Measurements from ENCODE around the gene DTHD1. TPM values are rescaled to one million over a fixed set of nuclear protein-coding genes. Genes with fewer than 3 reads are reported as not detected.

DTHD1 gene
- total RNA-seq, 2 experiments from 2014 or later, result 1.7 to 2.9 TPM

DNA sequence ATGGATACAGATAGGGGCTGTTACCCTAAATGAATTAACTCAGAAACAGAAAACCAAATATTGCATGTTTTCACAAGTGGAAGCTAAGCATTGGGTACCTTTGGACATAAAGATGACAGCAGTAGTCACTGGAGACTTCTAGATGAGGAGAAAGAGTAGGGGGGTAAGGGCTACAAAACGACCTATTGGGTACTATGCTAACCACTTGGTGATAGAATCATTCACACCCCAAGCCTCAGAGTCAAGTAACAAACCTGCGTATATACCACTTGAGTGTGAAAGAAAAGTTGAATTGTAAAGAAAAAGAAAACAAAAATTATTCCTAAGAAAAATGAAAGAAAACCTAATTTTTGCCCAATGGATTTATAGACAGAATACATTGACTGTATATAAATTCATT is 29.4 kb upstream of the DTHD1 start:
- DNase-seq (no peak), ATAC-seq (no peak)
- peak overlapping the region; percentile 26 for H3K27ac Mint-ChIP-seq
- H3K4me1 Mint-ChIP-seq, result peaks cover 66% of the 10 kb centered on the region
- H3K9me3 Mint-ChIP-seq (ENCODE audit: low read depth), result no peaks in the 10 kb centered on the region
- peaks cover 10% of the 10 kb centered on the region for H3K36me3 Mint-ChIP-seq
- CTCF ChIA-PET, result interaction anchor here (0.6 to 5.2 kb wide), 6 partner anchors 8 to 1137 kb away, joined by 3 to 38 read pairs (median 4); partner anchors contain the start of gene ARAP2
- H3K4me3 Mint-ChIP-seq, result no peak overlapping the region
- no peaks in the 10 kb centered on the region for H3K27me3 Mint-ChIP-seq

- H3K9me3 Mint-ChIP-seq (ENCODE audit: low read depth), result no peaks in the 10 kb centered on the region
- H3K4me1 Mint-ChIP-seq, result peaks cover 60% of the 10 kb centered on the region
These were observed 27.0 kb upstream of the DTHD1 start for GRCh38 chr4:36254371-36254770.

DNA sequence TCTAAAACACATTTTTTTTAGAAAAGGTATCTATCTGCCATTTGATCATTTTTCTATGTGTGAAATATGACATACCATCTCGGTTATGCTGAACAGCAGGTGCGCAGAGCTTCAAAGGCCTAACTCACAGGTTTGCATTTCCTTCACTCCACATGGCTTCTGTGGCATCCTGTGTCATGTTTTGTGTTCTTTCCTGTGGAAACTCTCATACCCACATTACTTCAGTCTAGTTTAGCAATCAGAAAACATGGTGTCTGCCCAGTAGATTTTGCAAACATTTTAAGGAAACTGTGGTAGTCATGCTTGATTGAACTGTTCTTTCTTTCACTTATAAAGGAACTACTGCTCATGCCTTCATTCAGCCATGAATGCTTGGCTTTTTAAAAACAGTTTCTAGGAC is 25.8 kb upstream of the DTHD1 start:
- peak; percentile 84 for ATAC-seq
- peaks cover 8% of the 10 kb centered on the region for H3K36me3 Mint-ChIP-seq
- DNase-seq, result peak; percentile 81
- H3K4me1 Mint-ChIP-seq, result peaks cover 52% of the 10 kb centered on the region
- no peaks in the 10 kb centered on the region for H3K9me3 Mint-ChIP-seq (ENCODE audit: low read depth)
- CTCF ChIA-PET, result interaction anchor here (2.5 to 5.2 kb wide), 3 partner anchors 12 to 144 kb away, joined by 10 to 38 read pairs (median 12); partner anchors contain the start of gene ARAP2
- peak overlapping the region; percentile 94 for H3K27ac Mint-ChIP-seq
- no peaks in the 10 kb centered on the region for H3K27me3 Mint-ChIP-seq
- H3K4me3 Mint-ChIP-seq, result peak overlapping the region; percentile 53

More at GRCh38 chr4:36254371-36254770, 27.0 kb upstream of the DTHD1 start:
- Mint-ChIP-seq H3K27ac (no peak overlapping the region), H3K4me3 (no peak overlapping the region), H3K36me3 (peaks cover 8% of the 10 kb centered on the region), H3K27me3 (no peaks in the 10 kb centered on the region)
- CTCF ChIA-PET, result interaction anchor here (0.7 to 5.2 kb wide), 7 partner anchors 10 to 145 kb away, joined by 3 to 38 read pairs (median 7); partner anchors contain the start of gene ARAP2
- no peak for DNase-seq
- ATAC-seq, result no peak

- CTCF ChIA-PET, result interaction anchor here (0.8 to 2.6 kb wide), 5 partner anchors 12 to 143 kb away, joined by 3 to 12 read pairs (median 6); no protein-coding TSS in a partner anchor
- Mint-ChIP-seq H3K9me3 (ENCODE audit: low read depth) (no peaks in the 10 kb centered on the region), H3K4me1 (peaks cover 47% of the 10 kb centered on the region), H3K4me3 (peak overlapping the region; percentile 65), H3K36me3 (peaks cover 8% of the 10 kb centered on the region), H3K27ac (peak overlapping the region; percentile 94), H3K27me3 (no peaks in the 10 kb centered on the region)
- ATAC-seq (peak; percentile 46), DNase-seq (peak; percentile 54)
These were observed 25.0 kb upstream of the DTHD1 start for GRCh38 chr4:36256398-36256891.

GRCh38 chr4:36260731-36261130 is 20.7 kb upstream of the DTHD1 start:
- H3K36me3 Mint-ChIP-seq, result peaks cover 6% of the 10 kb centered on the region
- ATAC-seq, result no peak
- CTCF ChIA-PET, result interaction anchor here (1.1 to 3.6 kb wide), 2 partner anchors 7 to 9 kb away, joined by 4 to 15 read pairs; no protein-coding TSS in a partner anchor
- peaks cover 24% of the 10 kb centered on the region for H3K4me1 Mint-ChIP-seq
- H3K27ac Mint-ChIP-seq, result no peak overlapping the region
- H3K27me3 Mint-ChIP-seq, result no peaks in the 10 kb centered on the region
- DNase-seq, result no peak
- no peaks in the 10 kb centered on the region for H3K9me3 Mint-ChIP-seq (ENCODE audit: low read depth)
- H3K4me3 Mint-ChIP-seq, result no peak overlapping the region

- DNase-seq (no peak), ATAC-seq (no peak)
- CTCF ChIA-PET, result interaction anchor here (0.7 to 1.3 kb wide), 2 partner anchors 17 to 76 kb away, joined by 3 to 5 read pairs; partner anchors contain the start of gene DTHD1
- no peaks in the 10 kb centered on the region for H3K9me3 Mint-ChIP-seq (ENCODE audit: low read depth)
- H3K4me1 Mint-ChIP-seq, result peaks cover 41% of the 10 kb centered on the region
- H3K27ac Mint-ChIP-seq, result no peak overlapping the region
- H3K27me3 Mint-ChIP-seq, result no peaks in the 10 kb centered on the region
- H3K36me3 Mint-ChIP-seq, result peaks cover 8% of the 10 kb centered on the region
- H3K4me3 Mint-ChIP-seq, result no peak overlapping the region
These were observed 17.1 kb upstream of the DTHD1 start for GRCh38 chr4:36264207-36264826.

- peaks cover 48% of the 10 kb centered on the region for H3K4me1 Mint-ChIP-seq
- peaks cover 8% of the 10 kb centered on the region for H3K36me3 Mint-ChIP-seq
These were observed 13.7 kb upstream of the DTHD1 start for GRCh38 chr4:36267486-36268268.

GRCh38 chr4:36269101-36269500 is 12.3 kb upstream of the DTHD1 start:
- Mint-ChIP-seq H3K9me3 (ENCODE audit: low read depth) (no peaks in the 10 kb centered on the region), H3K36me3 (peaks cover 8% of the 10 kb centered on the region), H3K27me3 (no peaks in the 10 kb centered on the region), H3K4me1 (peaks cover 46% of the 10 kb centered on the region), H3K27ac (peak overlapping the region; percentile 81), H3K4me3 (no peak overlapping the region)
- peak; percentile 82 for DNase-seq
- CTCF ChIA-PET, result interaction anchor here (1.1 to 3.6 kb wide), 6 partner anchors 8 to 56 kb away, joined by 3 to 18 read pairs (median 4); partner anchors contain the start of gene ARAP2
- peak; percentile 97 for ATAC-seq

More at GRCh38 chr4:36267486-36268268, 13.7 kb upstream of the DTHD1 start:
- no peaks in the 10 kb centered on the region for H3K27me3 Mint-ChIP-seq
- H3K4me3 Mint-ChIP-seq, result no peak overlapping the region
- CTCF ChIA-PET, result interaction anchor here (0.7 to 3.6 kb wide), 7 partner anchors 9 to 132 kb away, joined by 3 to 18 read pairs (median 3); partner anchors contain the start of gene ARAP2
- peak; percentile 16 for ATAC-seq
- no peaks in the 10 kb centered on the region for H3K9me3 Mint-ChIP-seq (ENCODE audit: low read depth)
- peak overlapping the region; percentile 81 for H3K27ac Mint-ChIP-seq
- DNase-seq, result no peak

- Mint-ChIP-seq H3K4me3 (no peak overlapping the region), H3K36me3 (peaks cover 11% of the 10 kb centered on the region), H3K9me3 (ENCODE audit: low read depth) (no peaks in the 10 kb centered on the region), H3K27me3 (no peaks in the 10 kb centered on the region), H3K4me1 (peaks cover 41% of the 10 kb centered on the region), H3K27ac (peak overlapping the region; percentile 81)
- CTCF ChIA-PET, result interaction anchor here (0.7 to 3.6 kb wide), 5 partner anchors 8 to 17 kb away, joined by 3 to 15 read pairs (median 3); no protein-coding TSS in a partner anchor
- ATAC-seq (peak; percentile 6), DNase-seq (no peak)
These were observed 11.8 kb upstream of the DTHD1 start for GRCh38 chr4:36269533-36270173.

DNA sequence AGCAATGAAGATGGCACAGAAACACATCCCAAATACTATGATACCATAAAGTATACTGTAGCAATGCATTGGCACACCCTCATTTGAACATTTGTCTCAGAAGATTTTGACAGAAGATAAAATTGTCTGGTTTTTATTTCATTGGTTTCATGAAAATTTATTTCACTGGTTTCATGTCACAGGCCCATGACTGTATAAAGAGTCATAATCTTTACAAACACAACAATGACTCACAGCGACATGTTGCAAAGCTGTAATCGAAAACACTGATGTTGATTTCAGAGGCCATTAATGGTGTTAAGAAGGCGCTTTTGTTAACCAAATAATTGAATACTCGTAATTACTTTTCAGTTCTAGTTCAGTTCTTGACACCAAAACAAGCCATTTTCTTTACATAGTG is 8.1 kb upstream of the DTHD1 start:
- DNase-seq, result no peak
- Mint-ChIP-seq H3K27me3 (no peaks in the 10 kb centered on the region), H3K36me3 (peaks cover 5% of the 10 kb centered on the region), H3K4me3 (no peak overlapping the region), H3K9me3 (ENCODE audit: low read depth) (no peaks in the 10 kb centered on the region), H3K4me1 (peaks cover 28% of the 10 kb centered on the region), H3K27ac (no peak overlapping the region)
- ATAC-seq, result no peak
- CTCF ChIA-PET, result no interaction called here

- Mint-ChIP-seq H3K36me3 (peaks cover 5% of the 10 kb centered on the region), H3K27me3 (no peaks in the 10 kb centered on the region), H3K27ac (no peak overlapping the region), H3K4me1 (peaks cover 28% of the 10 kb centered on the region), H3K4me3 (no peak overlapping the region), H3K9me3 (ENCODE audit: low read depth) (no peaks in the 10 kb centered on the region)
- DNase-seq, result no peak
- ATAC-seq, result no peak
- CTCF ChIA-PET, result no interaction called here
These were observed 7.3 kb upstream of the DTHD1 start for GRCh38 chr4:36274158-36274557.

- ATAC-seq (no peak), DNase-seq (no peak)
- CTCF ChIA-PET, result interaction anchor here (1.7 kb wide), 2 partner anchors 10 to 33 kb away, joined by 6 to 7 read pairs; partner anchors contain the start of gene ARAP2
- no peaks in the 10 kb centered on the region for H3K27me3 Mint-ChIP-seq
- H3K27ac Mint-ChIP-seq, result peak overlapping the region; percentile 38
- H3K36me3 Mint-ChIP-seq, result peaks cover 11% of the 10 kb centered on the region
- no peak overlapping the region for H3K4me3 Mint-ChIP-seq
- H3K4me1 Mint-ChIP-seq, result peaks cover 52% of the 10 kb centered on the region
- H3K9me3 Mint-ChIP-seq (ENCODE audit: low read depth), result no peaks in the 10 kb centered on the region
These were observed 3.9 kb upstream of the DTHD1 start for GRCh38 chr4:36277533-36277932.

GRCh38 chr4:36278789-36279188 is 2.6 kb upstream of the DTHD1 start:
- peak; percentile 41 for ATAC-seq
- DNase-seq, result no peak
- peaks cover 64% of the 10 kb centered on the region for H3K4me1 Mint-ChIP-seq
- no peak overlapping the region for H3K4me3 Mint-ChIP-seq
- H3K27me3 Mint-ChIP-seq, result no peaks in the 10 kb centered on the region
- peaks cover 15% of the 10 kb centered on the region for H3K36me3 Mint-ChIP-seq
- CTCF ChIA-PET, result no interaction called here
- peak overlapping the region; percentile 44 for H3K27ac Mint-ChIP-seq
- H3K9me3 Mint-ChIP-seq (ENCODE audit: low read depth), result no peaks in the 10 kb centered on the region

All from activated CD8-positive, alpha-beta memory T cell treated with anti-CD3 and anti-CD28 coated beads, Interleukin-2, amount 10 ng/mL, durations not matched to agents 7 days and 5 days (primary cell).